ENCODE measurements around the gene RBM44. TPM values are rescaled to one million over a fixed set of nuclear protein-coding genes. Genes with fewer than 3 reads are reported as not detected.

The RBM44 gene
- total RNA-seq, 1 experiment from 2014 or later, result 0.14 TPM

DNA sequence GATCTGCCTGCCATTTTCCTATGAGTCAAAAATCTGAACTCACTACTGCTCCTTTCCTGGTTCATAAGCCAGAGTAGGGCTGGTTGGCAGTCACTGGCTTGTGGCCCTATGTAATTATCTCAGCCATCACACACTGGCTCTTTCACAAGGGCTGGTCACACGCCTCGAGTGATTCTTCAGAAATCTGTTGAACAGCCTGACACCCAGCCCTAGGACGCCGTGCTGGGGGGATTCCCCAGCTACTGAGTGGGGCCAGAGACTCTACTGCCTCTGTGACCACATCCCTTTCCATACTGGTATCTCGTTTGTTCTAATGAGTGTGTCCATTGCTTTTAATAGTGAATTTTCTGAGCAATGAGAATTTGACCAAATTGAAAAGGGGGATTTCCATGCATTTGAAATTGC, 45.8 kb upstream of the RBM44 start:
- Histone ChIP-seq H3K4me3 (ENCODE audit: low read depth, low read length) (no peak overlapping the region), H3K36me3 (ENCODE audit: control insufficient read depth, insufficient read depth, low read length) (no peaks in the 10 kb centered on the region), H3K4me1 (no peaks in the 10 kb centered on the region), H3K27me3 (replicated peaks; ENCODE audit: control insufficient read depth, insufficient read depth, low read length) (no peaks in the 10 kb centered on the region), H3K9me3 (no peaks in the 10 kb centered on the region)
- H3K27ac Mint-ChIP-seq (ENCODE audit: unreplicated experiment), result no peak overlapping the region
- H3K9me3 Mint-ChIP-seq (ENCODE audit: unreplicated experiment), result no peaks in the 10 kb centered on the region
- peaks cover 28% of the 10 kb centered on the region for H3K36me3 Mint-ChIP-seq (ENCODE audit: insufficient read depth, unreplicated experiment)
- no peak for DNase-seq
- no TSS peak for BruUV-seq (replicated peaks)
- no peaks in the 10 kb centered on the region for H3K27me3 Mint-ChIP-seq (ENCODE audit: insufficient read depth, unreplicated experiment)
- intact Hi-C loops (cut with micrococcal nuclease; ENCODE audit: unreplicated experiment), result no loop called here
- no peaks in the 10 kb centered on the region for H3K4me1 Mint-ChIP-seq (ENCODE audit: low read depth, unreplicated experiment)
- ChIA-PET POLR2A (no interaction called here), CTCF (no interaction called here)
- no peak overlapping the region for H3K4me3 Mint-ChIP-seq (ENCODE audit: unreplicated experiment)
- TF ChIP-seq, protein P1, sequence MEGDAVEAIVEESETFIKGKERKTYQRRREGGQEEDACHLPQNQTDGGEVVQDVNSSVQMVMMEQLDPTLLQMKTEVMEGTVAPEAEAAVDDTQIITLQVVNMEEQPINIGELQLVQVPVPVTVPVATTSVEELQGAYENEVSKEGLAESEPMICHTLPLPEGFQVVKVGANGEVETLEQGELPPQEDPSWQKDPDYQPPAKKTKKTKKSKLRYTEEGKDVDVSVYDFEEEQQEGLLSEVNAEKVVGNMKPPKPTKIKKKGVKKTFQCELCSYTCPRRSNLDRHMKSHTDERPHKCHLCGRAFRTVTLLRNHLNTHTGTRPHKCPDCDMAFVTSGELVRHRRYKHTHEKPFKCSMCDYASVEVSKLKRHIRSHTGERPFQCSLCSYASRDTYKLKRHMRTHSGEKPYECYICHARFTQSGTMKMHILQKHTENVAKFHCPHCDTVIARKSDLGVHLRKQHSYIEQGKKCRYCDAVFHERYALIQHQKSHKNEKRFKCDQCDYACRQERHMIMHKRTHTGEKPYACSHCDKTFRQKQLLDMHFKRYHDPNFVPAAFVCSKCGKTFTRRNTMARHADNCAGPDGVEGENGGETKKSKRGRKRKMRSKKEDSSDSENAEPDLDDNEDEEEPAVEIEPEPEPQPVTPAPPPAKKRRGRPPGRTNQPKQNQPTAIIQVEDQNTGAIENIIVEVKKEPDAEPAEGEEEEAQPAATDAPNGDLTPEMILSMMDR (IDR thresholded peaks at IDR 0.05; ENCODE audit: insufficient read depth in 1 of 2, low read depth in 1 of 2, low read length in 1 of 2, severe bottlenecking in 1 of 2, unreplicated experiment in 1 of 2), result no peak

DNA sequence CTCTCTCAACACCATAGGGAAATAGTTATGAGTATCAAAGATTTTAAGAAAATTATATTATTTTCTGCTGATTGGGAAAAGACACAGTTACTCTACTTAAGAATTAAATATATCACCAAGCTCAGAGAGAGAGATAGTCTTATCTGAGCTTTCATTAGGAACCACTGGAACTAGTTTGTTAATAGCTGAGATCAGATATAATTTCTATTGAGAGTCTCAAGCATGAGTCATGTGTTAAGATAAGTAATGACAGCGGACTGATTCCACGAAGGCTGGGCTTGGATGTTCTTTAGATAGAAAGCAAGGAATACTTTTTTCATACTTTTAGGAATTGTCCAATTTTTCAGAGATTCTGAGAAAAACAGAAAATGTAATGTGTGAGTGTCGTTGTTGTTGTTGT, 44.4 kb upstream of the RBM44 start:
- CTCF ChIA-PET, result interaction anchor here (0.9 kb wide), 1 partner anchor 9 kb away, joined by 4 read pairs; no protein-coding TSS in a partner anchor
- H3K36me3 Mint-ChIP-seq (ENCODE audit: insufficient read depth, unreplicated experiment), result peaks cover 30% of the 10 kb centered on the region
- H3K4me3 ChIP-seq (ENCODE audit: low read depth, low read length), result no peak overlapping the region
- H3K4me3 Mint-ChIP-seq (ENCODE audit: unreplicated experiment), result no peak overlapping the region
- no peaks in the 10 kb centered on the region for H3K9me3 Mint-ChIP-seq (ENCODE audit: unreplicated experiment)
- intact Hi-C loops (cut with micrococcal nuclease; ENCODE audit: unreplicated experiment), result no loop called here
- no peak overlapping the region for H3K27ac Mint-ChIP-seq (ENCODE audit: unreplicated experiment)
- POLR2A ChIA-PET, result no interaction called here
- BruUV-seq (replicated peaks), result no TSS peak
- TF ChIP-seq, protein P1 (IDR thresholded peaks at IDR 0.05; ENCODE audit: insufficient read depth in 1 of 2, low read depth in 1 of 2, low read length in 1 of 2, severe bottlenecking in 1 of 2, unreplicated experiment in 1 of 2), result no peak
- H3K4me1 Mint-ChIP-seq (ENCODE audit: low read depth, unreplicated experiment), result no peaks in the 10 kb centered on the region
- no peaks in the 10 kb centered on the region for H3K36me3 ChIP-seq (ENCODE audit: control insufficient read depth, insufficient read depth, low read length)
- no peaks in the 10 kb centered on the region for H3K9me3 ChIP-seq
- H3K27me3 Mint-ChIP-seq (ENCODE audit: insufficient read depth, unreplicated experiment), result no peaks in the 10 kb centered on the region
- H3K4me1 ChIP-seq, result no peaks in the 10 kb centered on the region
- H3K27me3 ChIP-seq (replicated peaks; ENCODE audit: control insufficient read depth, insufficient read depth, low read length), result no peaks in the 10 kb centered on the region
- no peak for DNase-seq

DNA sequence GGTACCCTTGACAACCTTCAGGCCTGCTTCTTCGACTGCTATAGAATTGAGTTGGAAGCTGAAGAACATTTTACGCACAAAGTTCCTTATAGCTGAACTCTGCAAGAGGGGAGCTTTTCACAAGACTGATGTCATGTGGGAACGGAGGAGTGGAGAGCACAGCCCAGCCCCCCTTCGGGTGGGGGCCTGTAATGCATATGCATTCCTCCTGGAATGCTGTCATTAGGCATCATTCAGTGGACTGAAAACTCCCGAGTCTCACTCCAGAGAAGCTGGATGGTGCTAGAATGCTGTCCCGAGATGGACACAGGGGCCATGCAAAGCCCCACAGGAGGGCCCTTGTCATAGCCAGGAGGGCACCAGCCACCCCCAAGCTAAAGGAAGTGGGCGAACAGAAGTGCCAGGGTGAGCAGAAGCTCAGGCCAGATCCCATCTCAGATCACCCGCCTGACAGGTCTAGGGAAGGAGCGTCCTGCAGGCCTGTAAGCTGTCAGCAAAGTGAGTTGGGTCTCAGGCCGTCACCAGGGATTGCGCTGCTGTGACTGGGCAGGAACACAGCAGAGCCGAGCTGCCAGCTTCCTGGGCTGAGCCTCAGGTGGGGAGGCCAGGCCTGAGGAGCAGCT, 43.8 kb upstream of the RBM44 start:
- H3K4me3 Mint-ChIP-seq (ENCODE audit: unreplicated experiment), result no peak overlapping the region
- TF ChIP-seq, protein P1 (IDR thresholded peaks at IDR 0.05; ENCODE audit: insufficient read depth in 1 of 2, low read depth in 1 of 2, low read length in 1 of 2, severe bottlenecking in 1 of 2, unreplicated experiment in 1 of 2), result no peak
- no peaks in the 10 kb centered on the region for H3K9me3 Mint-ChIP-seq (ENCODE audit: unreplicated experiment)
- no peaks in the 10 kb centered on the region for H3K4me1 Mint-ChIP-seq (ENCODE audit: low read depth, unreplicated experiment)
- Histone ChIP-seq H3K9me3 (no peaks in the 10 kb centered on the region), H3K27me3 (replicated peaks; ENCODE audit: control insufficient read depth, insufficient read depth, low read length) (no peaks in the 10 kb centered on the region), H3K4me1 (no peaks in the 10 kb centered on the region), H3K4me3 (ENCODE audit: low read depth, low read length) (no peak overlapping the region), H3K36me3 (ENCODE audit: control insufficient read depth, insufficient read depth, low read length) (no peaks in the 10 kb centered on the region)
- H3K27me3 Mint-ChIP-seq (ENCODE audit: insufficient read depth, unreplicated experiment), result no peaks in the 10 kb centered on the region
- ChIA-PET CTCF (interaction anchor here (0.9 kb wide), 1 partner anchor 9 kb away, joined by 4 read pairs; no protein-coding TSS in a partner anchor), POLR2A (no interaction called here)
- no TSS peak for BruUV-seq (replicated peaks)
- no peak overlapping the region for H3K27ac Mint-ChIP-seq (ENCODE audit: unreplicated experiment)
- intact Hi-C loops (cut with micrococcal nuclease; ENCODE audit: unreplicated experiment), result no loop called here
- no peak for DNase-seq
- peaks cover 29% of the 10 kb centered on the region for H3K36me3 Mint-ChIP-seq (ENCODE audit: insufficient read depth, unreplicated experiment)
